Measurements from ENCODE around the gene HAS3.
"Not testable (repeated sequence)": the region's sequence is repeated elsewhere in the genome, so short reads cannot be mapped to it uniquely, and the experiment has no call there.

HAS3 gene

DNA sequence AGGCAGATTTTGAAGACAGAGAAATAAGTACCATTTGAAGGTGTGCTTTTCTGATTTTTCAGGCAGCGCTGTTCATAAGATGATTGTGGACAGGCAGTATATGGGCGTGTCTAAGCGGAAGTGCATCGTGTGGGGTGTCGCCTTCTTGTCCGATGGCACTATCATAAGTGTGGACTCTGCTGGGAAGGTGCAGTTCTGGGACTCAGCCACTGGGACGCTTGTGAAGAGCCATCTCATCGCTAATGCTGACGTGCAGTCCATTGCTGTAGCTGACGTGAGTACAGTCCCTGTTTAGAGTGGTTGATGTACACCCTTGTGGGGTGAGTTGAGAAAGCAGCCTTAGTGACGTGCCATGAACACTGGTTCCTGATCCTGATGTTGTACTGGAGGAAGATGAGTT, 37.7 kb downstream of the HAS3 start:
- DNase-seq (ENCODE audit: low read depth in 2 of 2), result no peak

DNA sequence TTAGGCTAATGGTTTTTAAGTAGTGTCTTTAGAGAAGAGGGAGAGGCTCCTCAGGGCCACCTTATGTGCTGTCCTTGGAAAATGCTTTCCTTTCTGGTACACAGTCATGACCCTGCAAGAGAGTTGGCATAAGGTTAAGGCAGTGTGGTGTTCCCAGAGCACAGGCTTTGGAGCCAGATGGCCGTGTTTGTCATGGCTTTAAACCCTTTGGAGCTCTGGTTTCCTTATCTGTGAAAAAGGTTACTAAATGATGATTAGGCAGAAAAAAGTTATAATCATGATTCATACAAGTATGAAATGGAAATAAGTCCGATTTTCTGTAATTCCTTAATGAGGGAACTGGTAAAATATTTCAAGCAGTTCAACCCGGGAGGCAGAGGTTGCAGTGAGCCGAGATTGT, 40.2 kb downstream of the HAS3 start:
- DNase-seq (ENCODE audit: low read depth in 2 of 2), result no peak

DNA sequence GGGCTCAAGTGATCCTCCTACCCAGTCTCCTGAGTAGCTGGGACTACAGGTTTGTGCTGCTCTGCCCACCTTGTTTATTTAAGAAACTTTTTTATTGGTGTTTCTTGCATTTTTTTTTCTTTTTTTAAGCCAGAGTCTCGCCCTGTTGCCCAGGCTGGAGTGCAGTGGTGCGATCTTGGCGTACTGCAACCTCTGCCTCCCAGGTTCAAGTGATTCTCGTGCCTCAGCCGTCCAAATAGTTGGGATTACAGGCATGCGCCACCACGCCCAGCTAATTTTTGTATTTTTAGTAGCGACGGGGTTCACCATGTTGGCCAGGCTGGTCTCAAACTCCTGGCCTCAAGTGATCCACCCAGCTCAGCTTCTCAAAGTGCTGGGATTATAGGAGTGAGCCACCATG, 44.2 kb downstream of the HAS3 start:
- DNase-seq (ENCODE audit: low read depth in 2 of 2), result not testable (repeated sequence)

DNA sequence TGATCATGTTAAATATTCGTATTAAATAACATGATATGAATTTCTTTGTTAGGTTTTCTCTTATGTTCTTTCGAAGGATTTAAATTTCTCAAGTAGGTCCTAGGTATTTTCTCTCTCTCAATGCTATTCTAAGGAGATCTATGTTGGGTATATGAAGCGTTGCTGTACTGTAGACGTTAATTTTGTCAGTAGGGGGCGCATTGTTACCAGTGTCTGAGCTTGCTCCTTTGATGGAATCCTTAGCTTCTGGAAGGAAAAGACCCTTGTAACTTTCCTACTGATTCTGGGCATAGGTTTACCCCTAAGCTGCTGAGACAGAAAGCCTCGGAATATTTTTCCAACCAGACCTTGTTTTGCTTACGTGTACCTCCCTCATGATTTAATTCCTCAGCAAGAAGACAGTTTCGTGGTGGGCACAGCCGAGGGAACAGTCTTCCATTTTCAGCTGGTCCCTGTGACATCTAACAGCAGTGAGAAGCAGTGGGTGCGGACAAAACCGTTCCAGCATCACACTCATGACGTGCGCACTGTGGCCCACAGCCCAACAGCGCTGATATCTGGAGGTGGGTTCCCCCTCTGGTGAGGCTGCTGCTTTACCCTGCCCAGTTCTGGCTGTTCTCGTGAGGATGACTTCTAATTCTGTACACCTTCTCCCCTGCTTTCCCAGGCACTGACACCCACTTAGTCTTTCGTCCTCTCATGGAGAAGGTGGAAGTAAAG, 44.9 kb downstream of the HAS3 start:
- DNase-seq (ENCODE audit: low read depth in 2 of 2), result peak in 1 of 2 donors; percentile 42

DNA sequence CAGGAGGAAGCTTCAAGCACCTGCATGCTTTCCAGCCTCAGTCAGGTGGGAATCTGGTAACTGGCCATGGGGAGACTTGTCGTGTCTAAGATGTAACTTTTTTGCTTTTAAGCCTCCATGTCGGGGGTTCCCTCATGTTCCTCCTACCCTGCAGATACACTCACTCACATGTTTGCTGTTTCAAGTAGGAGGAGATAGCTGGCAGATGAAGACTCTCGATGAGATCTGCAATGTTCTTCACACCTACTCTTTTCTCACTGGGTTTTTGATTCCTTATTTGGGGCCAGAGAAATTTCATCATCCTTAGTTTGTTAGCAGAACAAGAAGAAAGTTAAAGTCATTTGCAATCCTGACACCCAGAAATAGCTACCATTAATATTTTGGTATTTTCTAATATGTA, 51.7 kb downstream of the HAS3 start:
- no peak for DNase-seq (ENCODE audit: low read depth in 2 of 2)

DNA sequence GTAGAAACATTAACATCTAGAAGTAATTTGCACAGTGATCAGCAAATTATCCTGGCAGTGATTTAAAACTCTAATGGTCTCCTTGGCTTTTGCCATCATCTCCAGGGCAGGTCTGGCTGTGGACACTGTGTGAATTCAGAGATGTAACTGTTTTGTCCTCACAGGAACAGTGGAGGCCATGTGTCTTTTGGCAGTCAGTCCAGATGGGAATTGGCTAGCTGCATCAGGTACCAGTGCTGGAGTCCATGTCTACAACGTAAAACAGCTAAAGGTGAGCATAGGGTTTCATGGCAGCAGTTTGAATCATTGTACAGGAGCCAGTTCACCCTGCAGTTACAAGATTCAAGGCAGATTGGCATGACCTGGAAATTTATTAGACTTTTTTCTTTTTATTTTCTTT, 54.7 kb downstream of the HAS3 start:
- DNase-seq (ENCODE audit: low read depth in 2 of 2), result no peak

DNA sequence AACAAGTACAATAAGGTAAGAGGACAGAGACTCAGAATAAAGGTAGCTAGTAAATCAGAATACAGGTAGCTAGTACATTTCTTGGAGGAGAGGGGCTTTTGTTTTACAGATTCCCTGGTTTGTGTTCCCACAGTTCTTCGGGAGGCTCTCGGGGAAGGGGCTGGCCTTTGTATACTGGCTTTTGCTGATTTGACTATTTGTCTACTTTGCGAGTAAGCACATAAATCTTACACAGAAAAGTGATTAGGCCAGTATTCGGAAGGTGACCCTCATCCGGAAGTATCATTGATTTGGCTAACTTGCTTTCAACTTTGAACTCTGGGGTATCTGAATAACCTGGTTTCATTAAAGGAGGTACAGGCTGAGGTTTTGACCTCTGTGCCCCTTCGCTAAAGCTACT, 60.1 kb downstream of the HAS3 start:
- no peak for DNase-seq (ENCODE audit: low read depth in 2 of 2)

DNA sequence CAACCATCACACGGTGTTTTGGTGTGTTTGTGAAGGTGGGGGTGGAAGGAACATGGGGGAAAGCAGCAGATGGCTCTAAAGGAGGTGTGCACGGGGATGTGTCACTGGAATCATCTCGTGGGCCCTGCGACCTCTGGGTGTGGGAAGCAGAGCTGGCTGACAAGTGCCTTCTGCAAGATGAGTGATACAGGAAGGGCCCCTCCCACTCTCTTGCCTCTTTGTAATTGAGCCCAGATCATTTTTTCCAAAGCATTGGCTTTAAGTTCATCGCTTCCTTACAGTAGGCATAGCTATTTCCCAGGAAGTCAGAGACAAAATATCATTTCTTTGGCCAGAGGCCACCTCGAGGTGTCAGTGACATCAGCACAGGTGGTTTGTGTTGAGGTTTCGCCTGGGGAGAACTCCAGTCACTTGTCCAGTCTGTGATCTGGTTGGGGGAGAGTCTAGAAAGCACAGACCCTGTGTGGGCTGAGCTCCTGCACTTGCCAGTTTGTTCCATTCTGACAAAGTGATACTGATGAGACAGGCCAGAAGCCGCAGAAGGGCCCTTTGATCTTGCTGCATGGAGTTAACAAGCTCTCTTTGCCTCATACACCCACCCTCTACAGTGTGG, 60.9 kb downstream of the HAS3 start:
- DNase-seq (ENCODE audit: low read depth in 2 of 2), result peak; percentile 56 to 70

DNA sequence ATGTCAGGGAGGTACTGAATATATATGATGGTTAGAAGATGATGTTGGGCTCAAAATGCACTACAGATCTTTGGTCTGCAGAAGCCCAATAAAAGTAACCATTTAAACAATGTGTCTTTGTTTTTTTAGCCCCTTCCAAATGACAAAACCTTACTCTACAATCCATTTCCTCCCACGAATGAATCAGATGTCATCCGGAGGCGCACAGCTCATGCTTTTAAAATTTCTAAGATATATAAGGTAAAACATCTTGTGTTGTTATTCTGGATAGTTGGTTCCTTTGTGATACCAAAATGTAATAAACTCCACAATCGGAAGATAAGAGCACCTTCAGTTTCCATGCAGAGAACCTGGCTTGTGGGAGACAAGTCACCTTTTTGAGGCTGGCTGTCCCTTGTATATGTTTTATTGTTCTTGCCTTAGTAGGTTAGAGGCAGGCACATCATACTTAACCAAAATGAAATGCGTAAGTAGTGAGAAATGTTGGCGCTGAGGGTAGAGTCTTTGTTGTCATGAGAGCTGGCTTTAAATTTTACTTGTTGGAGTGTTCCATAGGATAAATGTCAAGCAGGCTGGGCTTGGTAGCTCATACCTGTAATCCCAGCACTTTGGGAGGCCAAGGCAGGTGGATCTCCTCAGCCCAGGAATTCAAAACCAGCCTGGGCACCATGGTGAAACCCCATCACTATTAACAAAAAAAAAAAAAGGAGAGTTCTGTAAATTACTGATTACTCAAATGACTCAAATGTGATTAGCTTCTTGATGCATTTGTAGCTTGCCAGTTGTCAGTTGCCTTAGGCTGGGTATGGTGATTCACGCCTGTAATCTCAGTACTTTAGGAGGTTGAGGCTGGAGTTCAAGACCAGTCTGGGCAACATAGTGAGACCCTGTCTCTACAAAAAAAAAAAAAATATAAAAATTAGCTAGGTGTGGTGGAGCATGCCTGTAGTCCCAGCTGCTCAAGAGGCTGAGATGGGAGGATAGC, 61.8 kb downstream of the HAS3 start:
- no peak for DNase-seq (ENCODE audit: low read depth in 2 of 2)

All from stimulated activated CD4-positive, alpha-beta T cell treated with anti-CD3 and anti-CD28 coated beads, Interleukin-1b, Interleukin-23, amount 100 ng/mL, for 4 hours (primary cell).